Aorta (tissue), 5 donors: ENCODE measurements around the gene STK32A. TPM values are rescaled to one million over a fixed set of nuclear protein-coding genes. Genes with fewer than 3 reads are reported as not detected.

Experiments used
- ATAC-seq: fragments of 200-7000 bp; cut with Tn5 transposase; one replicate; pipeline ENCODE4 v1.9.1; 2022; ENCODE audit warnings: moderate library complexity; ENCODE audit not compliant: low FRiP score
- DNase-seq, 2 donors: peaks; one replicate each; pipeline ENCODE4 v3.0.0-alpha.2; 2020
- H3K27ac ChIP-seq, 2 donors: one replicate each; pipeline ENCODE4 v1.5.1; 2013; ENCODE audit warnings: low read length in 2 of 2, mild to moderate bottlenecking in 2 of 2, moderate library complexity in 2 of 2, control low read depth in 1 of 2, inconsistent platforms in 1 of 2, low read depth in 1 of 2
- H3K27me3 ChIP-seq, 2 donors: one replicate each; pipeline ENCODE4 v1.6.1; 2013; ENCODE audit warnings: control low read depth in 1 of 2, low read length in 1 of 2, mild to moderate bottlenecking in 1 of 2, moderate library complexity in 1 of 2; ENCODE audit not compliant: insufficient read depth in 2 of 2, control insufficient read depth in 1 of 2
- H3K36me3 ChIP-seq, 2 donors: one replicate each; pipeline ENCODE4 v1.6.1; 2013; ENCODE audit warnings: control low read depth in 1 of 2, low read length in 1 of 2, mild to moderate bottlenecking in 1 of 2; ENCODE audit not compliant: insufficient read depth in 2 of 2, control insufficient read depth in 1 of 2
- H3K4me1 ChIP-seq, 2 donors: one replicate each; pipeline ENCODE4 v1.6.1; 2013; ENCODE audit warnings: low read length in 2 of 2, control low read depth in 1 of 2, mild to moderate bottlenecking in 1 of 2, moderate library complexity in 1 of 2; ENCODE audit not compliant: insufficient read depth in 2 of 2, control insufficient read depth in 1 of 2
- H3K4me3 ChIP-seq, 2 donors: one replicate each; pipeline ENCODE4 v1.5.1; 2013; ENCODE audit warnings: low read length in 2 of 2, control low read depth in 1 of 2, mild to moderate bottlenecking in 1 of 2
- H3K9me3 ChIP-seq: one replicate; pipeline ENCODE4 v1.6.1; 2013; ENCODE audit warnings: mild to moderate bottlenecking, low read length; ENCODE audit not compliant: control insufficient read depth
- WGBS, 2 donors: extraction: QIAGEN DNeasy Blood & Tissue Kit; methylation state at CpG; one replicate each; pipeline ENCODE4 v1.1.7; 2013; 5-methylcytosine and 5-hydroxymethylcytosine counted together
- intact Hi-C, 2 donors: fragments of 100-400 bp; cut with DNase I; formaldehyde crosslinking; loops; one replicate each; pipeline versions ENCODE4 v1.14.2 to v1.15.0; 2022
- polyA plus RNA-seq, 2 donors: library from polyadenylated mRNA; stranded (reverse); fragments of 200-250 nt; gene quantifications; one replicate each; pipeline ENCODE4 v1.2.3, GENCODE V29; 2013
- total RNA-seq, 2 donors: library from RNA; stranded (reverse); fragmentation: NEBNext Ultra II Directional; extraction: Animal tissue kit (Norgen Biotek cat#: 25700); gene quantifications; one replicate each; pipeline ENCODE4 v1.2.1, GENCODE V29; 2021
- donor health status: healthy with polysubstance abuse.
- donor health status: Bipolar disorder and iron deficiency.
- donor health status: DM: no; HTN: no; CAD: no.
- donor health status: DM: no; HTN: no; CAD: no.
- donor health status: DM: yes; HTN: yes; CAD: no.

Gene STK32A
- total and polyA plus RNA-seq, 4 donors, result 3.4 to 14.5 (median 5.5) TPM

DNA sequence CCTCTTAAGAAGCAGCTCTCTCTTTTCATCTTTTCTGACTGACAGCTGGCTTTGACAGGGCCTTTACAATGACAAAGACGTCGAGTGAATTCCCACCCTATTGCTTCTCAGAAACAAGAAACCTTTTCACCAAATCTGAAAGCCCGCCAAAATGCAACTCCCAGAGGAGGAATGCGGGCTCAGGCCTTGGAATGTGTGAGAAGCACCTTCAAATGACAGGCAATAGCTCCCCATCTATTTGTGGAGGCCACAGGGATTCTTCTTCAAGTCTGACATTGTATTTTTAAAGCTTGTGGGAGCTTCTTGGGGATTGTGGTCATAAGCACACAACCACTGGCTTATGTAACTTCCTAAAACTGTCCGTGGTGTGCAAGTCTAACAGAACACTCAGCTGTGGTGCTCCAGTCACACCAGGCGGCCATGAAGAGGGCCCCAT lies 202.4 kb downstream of the STK32A start:
- H3K9me3 ChIP-seq, result no peaks in the 10 kb centered on the region
- no peak overlapping the region for H3K27ac ChIP-seq
- H3K27me3 ChIP-seq, result no peaks in the 10 kb centered on the region
- DNase-seq (no peak), ATAC-seq (peak; percentile 44)
- WGBS, 2 donors, result 58 to 61% methylated on average over 6 of the region's 6 CpGs
- H3K4me1 ChIP-seq, result peaks cover 2 to 18% of the 10 kb centered on the region in 2 donors
- intact Hi-C loops, result no loop called here
- no peak overlapping the region for H3K4me3 ChIP-seq
- H3K36me3 ChIP-seq, result no peaks in the 10 kb centered on the region
